BLaER1 treated with 17β-estradiol and CSF1 and Interleukin-3, amounts not matched to agents 10 nM and 100 nM (cell line): ENCODE results near the gene GAB3.

Experiments used
- H3K27ac ChIP-seq, 11 experiments: shearing (Covaris generic); formaldehyde crosslinking; 2 replicates each; pipeline ENCODE4 v1.8.1; 2022
- H3K27me3 ChIP-seq, 11 experiments: shearing (Covaris generic); formaldehyde crosslinking; 2 replicates each; pipeline ENCODE4 v1.8.1; 2022
- H3K36me3 ChIP-seq, 11 experiments: shearing (Covaris generic); formaldehyde crosslinking; 2 replicates each; pipeline ENCODE4 v1.8.1; 2022
- H3K4me1 ChIP-seq, 10 experiments: shearing (Covaris generic); formaldehyde crosslinking; 2 replicates each; pipeline ENCODE4 v1.8.1; 2022
- H3K4me2 ChIP-seq, 11 experiments: shearing (Covaris generic); formaldehyde crosslinking; 2 replicates each; pipeline ENCODE4 v1.8.1; 2022
- H3K4me3 ChIP-seq, 10 experiments: shearing (Covaris generic); formaldehyde crosslinking; 2 replicates each; pipeline ENCODE4 v1.8.1; 2022
- H3K9ac ChIP-seq, 11 experiments: shearing (Covaris generic); formaldehyde crosslinking; 2 replicates each; pipeline ENCODE4 v1.8.1; 2022
- H3K9me3 ChIP-seq, 11 experiments: shearing (Covaris generic); formaldehyde crosslinking; replicated peaks in 1 of 11; 2 replicates each; pipeline ENCODE4 v1.8.1; 2022
- H4K20me1 ChIP-seq, 11 experiments: shearing (Covaris generic); formaldehyde crosslinking; 2 replicates each; pipeline ENCODE4 v1.8.1; 2022
- Cebpa-rat ChIP-seq, 11 experiments: shearing (Covaris generic); IDR thresholded peaks; 2 replicates each; pipeline ENCODE4 v1.8.1; 2022

Gene GAB3

DNA sequence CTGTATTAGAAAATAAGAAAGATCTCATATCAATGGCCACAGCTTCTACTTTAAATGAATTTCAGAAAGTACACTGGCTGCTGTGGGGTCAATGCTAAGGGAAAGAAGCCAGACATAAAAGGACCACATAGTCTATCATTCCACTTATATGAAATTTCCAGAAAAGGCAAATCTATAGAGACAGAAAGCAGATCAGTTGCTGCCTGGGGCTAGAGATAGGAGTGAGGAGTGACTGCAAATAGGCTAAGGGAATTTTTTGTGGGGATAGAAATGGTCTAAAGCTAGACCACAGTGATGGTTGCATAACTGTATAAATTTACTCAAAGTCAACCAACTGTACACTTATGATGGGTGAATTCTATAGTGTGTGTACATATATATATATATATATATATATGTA lies 8.3 kb downstream of the GAB3 start:
- peaks cover 13 to 69% (median 27%) of the 10 kb centered on the region in 10 experiments for H3K4me1 ChIP-seq
- H3K4me2 ChIP-seq: no peak overlapping the region
- H3K9ac ChIP-seq: no peak overlapping the region
- H4K20me1 ChIP-seq: no peaks in the 10 kb centered on the region
- H3K27ac ChIP-seq: no peak overlapping the region
- TF ChIP-seq Cebpa-rat (IDR thresholded peaks at IDR 0.05): no peak
- no peak overlapping the region for H3K4me3 ChIP-seq
- H3K9me3 ChIP-seq: peaks cover 22 to 43% (median 27%) of the 10 kb centered on the region in 11 experiments
- peaks cover 0 to 17% (median 7%) of the 10 kb centered on the region in 11 experiments; a peak in 5 of 22 replicates for H3K36me3 ChIP-seq
- peaks cover 42 to 84% (median 64%) of the 10 kb centered on the region in 11 experiments for H3K27me3 ChIP-seq

DNA sequence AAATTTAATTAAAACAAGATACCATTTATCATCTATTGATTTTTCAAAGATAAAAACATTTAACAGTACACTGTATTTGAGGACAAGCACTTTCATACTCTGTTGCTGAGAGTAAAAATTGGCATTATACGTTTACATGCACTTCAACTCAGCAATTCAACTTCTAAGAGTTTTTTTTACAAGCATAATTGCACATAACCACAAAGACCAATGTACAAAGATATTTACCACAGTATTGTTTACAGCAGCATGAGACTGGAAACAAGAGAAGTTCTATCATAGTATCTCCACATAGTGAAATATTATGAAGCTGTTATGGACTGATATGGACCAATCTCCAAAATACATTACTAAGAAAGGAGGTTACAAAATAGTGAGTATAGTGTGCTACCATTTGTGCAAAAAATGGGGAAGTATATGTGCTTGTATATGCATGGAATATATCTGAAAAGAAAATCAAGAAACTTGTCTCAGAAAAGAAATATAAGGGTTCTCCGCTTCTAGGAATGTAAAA lies 10.9 kb downstream of the GAB3 start:
- H3K27me3 ChIP-seq: peaks cover 58 to 87% (median 77%) of the 10 kb centered on the region in 11 experiments
- no peak overlapping the region for H3K4me3 ChIP-seq
- no peaks in the 10 kb centered on the region for H4K20me1 ChIP-seq
- H3K4me2 ChIP-seq: peak overlapping the region in 8 of 11 experiments; percentile 1 to 49 (median 36); a peak in 11 of 22 replicates
- peaks cover 0 to 25% (median 7%) of the 10 kb centered on the region in 11 experiments; a peak in 6 of 22 replicates for H3K36me3 ChIP-seq
- TF ChIP-seq Cebpa-rat (IDR thresholded peaks at IDR 0.05): no peak
- no peak overlapping the region for H3K9ac ChIP-seq
- peaks cover 14 to 31% (median 19%) of the 10 kb centered on the region in 11 experiments; a peak in 21 of 22 replicates for H3K9me3 ChIP-seq
- peaks cover 39 to 77% (median 52%) of the 10 kb centered on the region in 10 experiments for H3K4me1 ChIP-seq
- H3K27ac ChIP-seq: 0 out of 22 replicates have a peak overlapping the region, but pooled peaks of 2 of the 11 experiments have one; percentile 3 to 25

DNA sequence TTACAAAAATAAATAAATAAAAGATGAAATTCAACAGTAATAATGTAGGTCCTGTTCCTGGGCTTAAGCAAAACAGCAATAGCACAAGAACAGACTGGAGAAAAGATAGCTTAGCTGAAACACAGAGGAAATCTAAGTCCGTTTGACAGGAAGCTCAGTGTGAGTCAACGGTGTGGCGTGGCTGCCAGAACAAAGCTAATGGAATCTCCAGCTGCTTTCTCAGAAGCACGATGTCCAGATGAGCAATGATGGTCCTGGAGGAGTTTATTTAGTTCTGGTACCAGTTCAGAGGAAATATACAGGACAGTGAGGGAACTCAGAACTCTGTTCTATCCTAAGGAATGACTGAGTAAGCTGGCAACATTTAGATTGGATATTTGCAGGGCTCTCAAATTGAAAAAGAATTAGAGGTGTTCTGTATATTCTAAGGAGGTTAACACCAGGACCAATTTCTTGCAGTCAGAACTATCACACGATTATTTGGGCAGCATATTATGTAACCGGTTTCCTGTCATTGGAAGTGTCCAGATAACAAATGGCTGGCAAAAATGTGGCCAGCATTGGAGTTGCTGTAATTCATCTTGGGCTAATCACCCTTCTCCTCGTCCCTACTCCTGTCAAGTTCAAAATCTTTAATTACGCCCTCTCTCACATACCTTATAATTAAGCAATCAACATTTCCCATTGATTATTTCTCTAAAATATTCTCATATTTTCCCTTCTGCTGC lies 12.7 kb downstream of the GAB3 start:
- Histone ChIP-seq H3K4me2 (peak overlapping the region; percentile 51 to 90 (median 75)), H3K4me3 (0 out of 20 replicates have a peak overlapping the region, but pooled peaks of 1 of the 10 experiments have one; percentile 15), H4K20me1 (no peaks in the 10 kb centered on the region), H3K9me3 (peaks cover 10 to 28% (median 16%) of the 10 kb centered on the region in 11 experiments; a peak in 19 of 22 replicates), H3K27me3 (peaks cover 73 to 100% (median 89%) of the 10 kb centered on the region in 11 experiments), H3K4me1 (peaks cover 57 to 88% (median 70%) of the 10 kb centered on the region in 10 experiments), H3K27ac (peak overlapping the region in 10 of 11 experiments; percentile 84 to 95 (median 88); a peak in 20 of 22 replicates), H3K36me3 (peaks cover 0 to 25% (median 7%) of the 10 kb centered on the region in 11 experiments; a peak in 6 of 22 replicates), H3K9ac (peak overlapping the region in 9 of 11 experiments; percentile 32 to 77 (median 62); a peak in 17 of 22 replicates)
- TF ChIP-seq Cebpa-rat (IDR thresholded peaks at IDR 0.05): no peak

DNA sequence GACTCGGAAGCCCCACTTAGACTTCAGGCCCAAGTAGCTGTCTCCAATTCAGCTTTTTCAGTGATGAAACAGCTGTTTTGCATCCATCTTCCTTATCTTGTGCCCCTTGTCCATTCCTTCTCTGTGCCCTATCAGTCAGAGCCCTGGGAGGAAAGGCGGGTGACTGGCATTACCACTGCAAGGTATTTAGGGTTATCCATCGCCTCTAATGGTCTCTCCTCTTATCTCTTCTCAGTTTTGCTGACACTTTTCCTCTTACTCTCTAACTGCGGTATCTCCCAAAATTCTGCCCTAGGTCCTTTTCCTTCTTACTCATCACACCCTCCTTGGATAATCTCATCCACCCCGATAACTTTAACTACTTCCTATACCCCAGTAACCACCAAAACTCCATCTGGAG lies 13.7 kb downstream of the GAB3 start:
- no peaks in the 10 kb centered on the region for H4K20me1 ChIP-seq
- peak overlapping the region; percentile 51 to 90 (median 75) for H3K4me2 ChIP-seq
- peaks cover 0 to 22% (median 7%) of the 10 kb centered on the region in 11 experiments; a peak in 6 of 22 replicates for H3K36me3 ChIP-seq
- no peak for TF ChIP-seq Cebpa-rat (IDR thresholded peaks at IDR 0.05)
- H3K9me3 ChIP-seq: peaks cover 10 to 27% (median 16%) of the 10 kb centered on the region in 11 experiments; a peak in 19 of 22 replicates
- peaks cover 68 to 96% (median 81%) of the 10 kb centered on the region in 10 experiments for H3K4me1 ChIP-seq
- H3K9ac ChIP-seq: peak overlapping the region in 9 of 11 experiments; percentile 32 to 77 (median 62); a peak in 14 of 22 replicates
- peak overlapping the region in 2 of 10 experiments; percentile 15 to 21; a peak in 1 of 20 replicates for H3K4me3 ChIP-seq
- H3K27me3 ChIP-seq: peaks cover 83 to 100% (median 93%) of the 10 kb centered on the region in 11 experiments
- H3K27ac ChIP-seq: peak overlapping the region; percentile 24 to 95 (median 88); a peak in 21 of 22 replicates

DNA sequence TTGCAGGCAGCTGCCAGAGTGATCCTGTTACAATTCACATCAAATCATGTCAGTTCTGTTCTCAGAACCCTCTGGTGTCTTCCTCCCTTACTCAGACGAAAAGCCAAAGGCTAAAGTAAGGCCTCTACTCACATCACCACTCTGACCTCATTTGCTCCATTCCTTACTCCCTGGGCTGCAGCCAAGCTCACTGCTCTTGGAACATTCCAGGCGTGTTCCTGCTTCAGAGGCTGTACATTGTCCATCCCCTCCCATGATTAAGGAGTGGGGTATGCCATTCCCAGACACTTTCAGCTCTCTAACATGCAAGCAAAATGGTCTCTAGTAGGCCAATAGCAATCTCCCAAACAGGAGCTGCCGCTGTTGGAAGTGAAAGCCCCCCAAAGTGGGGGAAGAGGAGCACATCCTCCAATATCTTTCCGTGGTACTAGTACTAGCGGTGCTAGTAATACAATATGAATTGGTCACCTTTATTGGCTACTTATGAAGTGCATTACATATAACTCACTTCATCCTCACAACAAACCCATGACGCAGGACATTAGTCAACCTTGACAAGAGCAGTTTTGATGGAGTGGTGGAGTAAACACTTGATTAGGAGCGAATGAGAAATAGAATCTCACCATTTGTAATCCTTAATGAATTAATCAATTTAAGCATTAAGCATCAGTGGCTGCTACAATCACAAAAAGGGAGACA lies 15.0 kb downstream of the GAB3 start:
- Histone ChIP-seq H3K36me3 (peaks cover 0 to 23% (median under 1%) of the 10 kb centered on the region in 11 experiments; a peak in 4 of 22 replicates), H3K4me3 (no peak overlapping the region), H3K9me3 (peaks cover 3 to 16% (median 6%) of the 10 kb centered on the region in 11 experiments; a peak in 19 of 22 replicates), H3K9ac (peak overlapping the region in 10 of 11 experiments; percentile 32 to 84 (median 75); a peak in 16 of 22 replicates), H3K4me1 (peaks cover 76 to 99% (median 93%) of the 10 kb centered on the region in 10 experiments), H4K20me1 (no peaks in the 10 kb centered on the region), H3K27me3 (peaks cover 91 to 100% (median 95%) of the 10 kb centered on the region in 11 experiments), H3K4me2 (peak overlapping the region; percentile 51 to 90 (median 75)), H3K27ac (peak overlapping the region; percentile 80 to 95 (median 88); a peak in 21 of 22 replicates)
- TF ChIP-seq Cebpa-rat (IDR thresholded peaks at IDR 0.05): no peak

DNA sequence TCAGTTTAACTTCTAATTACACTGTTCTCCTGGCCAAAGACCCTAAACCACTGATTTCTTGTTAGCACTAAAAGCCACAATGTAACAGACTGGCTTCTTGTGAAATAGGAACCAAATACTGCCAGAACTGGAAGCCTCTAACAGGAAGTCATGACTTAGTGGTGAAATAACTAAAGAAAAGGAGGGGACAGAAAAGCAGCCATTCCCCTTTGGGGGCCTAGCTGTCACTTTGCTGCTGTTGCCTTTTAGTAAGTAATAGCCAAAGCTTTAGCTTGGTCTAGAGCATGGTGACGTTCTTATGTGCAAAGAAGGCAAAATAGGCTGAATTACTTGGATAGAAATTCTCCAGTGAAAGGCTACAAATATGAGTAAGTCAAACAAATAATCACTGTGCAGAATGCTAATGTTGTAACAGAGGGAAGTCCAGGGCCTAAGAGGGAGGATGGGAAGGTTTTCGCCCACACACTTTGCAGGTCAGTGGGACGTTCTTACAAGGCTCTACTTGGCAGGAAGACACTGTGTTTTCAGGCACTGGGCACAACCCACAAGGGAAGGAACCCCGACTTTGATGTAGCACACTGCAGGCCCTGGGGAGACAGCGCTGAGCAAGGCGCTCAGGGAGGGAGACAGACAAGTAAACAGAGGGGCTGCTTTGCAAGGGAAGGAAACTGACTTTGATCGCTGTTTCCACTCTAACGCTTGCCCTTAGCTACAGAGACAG lies 16.7 kb downstream of the GAB3 start:
- Histone ChIP-seq H3K36me3 (peaks cover 0 to 24% (median 0%) of the 10 kb centered on the region in 11 experiments; a peak in 4 of 22 replicates), H3K9me3 (peaks cover 0 to 12% (median 0%) of the 10 kb centered on the region in 11 experiments; a peak in 6 of 22 replicates), H3K4me2 (peak overlapping the region; percentile 51 to 90 (median 75)), H3K9ac (peak overlapping the region; percentile 69 to 84 (median 77)), H3K27ac (peak overlapping the region; percentile 80 to 95 (median 88)), H3K4me1 (peaks cover 90 to 100% (median 97%) of the 10 kb centered on the region in 10 experiments), H3K27me3 (peaks cover 95 to 100% (median 100%) of the 10 kb centered on the region in 11 experiments), H3K4me3 (peak overlapping the region in 6 of 10 experiments; percentile 8 to 35 (median 30); a peak in 13 of 20 replicates), H4K20me1 (no peaks in the 10 kb centered on the region)
- peak; percentile 23 to 92 (median 78); a peak in 17 of 22 replicates for TF ChIP-seq Cebpa-rat (IDR thresholded peaks at IDR 0.05)

DNA sequence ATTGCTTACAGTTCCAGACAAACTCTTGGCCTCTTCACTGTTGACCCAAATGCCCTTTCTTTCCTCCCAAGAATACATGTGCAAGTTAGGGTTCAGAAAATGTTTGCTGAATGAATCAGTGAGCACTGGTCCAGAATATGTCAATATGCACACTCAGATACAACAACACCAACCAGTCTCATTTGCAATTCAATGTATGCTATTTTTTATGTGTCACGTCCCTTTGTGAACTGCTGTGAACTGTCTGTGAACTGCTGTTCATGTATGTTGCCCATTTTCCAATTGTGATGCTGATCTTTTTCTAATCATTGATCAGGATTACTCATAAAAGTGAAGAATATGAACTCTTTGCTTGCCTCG lies 17.8 kb downstream of the GAB3 start:
- peaks cover 0 to 12% (median 0%) of the 10 kb centered on the region in 11 experiments; a peak in 5 of 22 replicates for H3K9me3 ChIP-seq
- H3K27ac ChIP-seq: peak overlapping the region; percentile 80 to 95 (median 88); a peak in 21 of 22 replicates
- no peaks in the 10 kb centered on the region for H4K20me1 ChIP-seq
- H3K36me3 ChIP-seq: peaks cover 0 to 24% (median 0%) of the 10 kb centered on the region in 11 experiments; a peak in 4 of 22 replicates
- H3K4me3 ChIP-seq: peak overlapping the region in 5 of 10 experiments; percentile 0 to 52 (median 17); a peak in 4 of 20 replicates
- no peak for TF ChIP-seq Cebpa-rat (IDR thresholded peaks at IDR 0.05)
- H3K9ac ChIP-seq: peak overlapping the region; percentile 69 to 84 (median 77); a peak in 21 of 22 replicates
- H3K4me1 ChIP-seq: peaks cover 86 to 100% (median 97%) of the 10 kb centered on the region in 10 experiments
- peak overlapping the region; percentile 51 to 90 (median 75) for H3K4me2 ChIP-seq
- peaks cover 95 to 100% (median 100%) of the 10 kb centered on the region in 11 experiments for H3K27me3 ChIP-seq
